Anterior cingulate cortex (tissue), 58 donors: Measurements from ENCODE around the gene ZNF71.

Source experiments
- DNase-seq, 58 donors: peaks; one replicate each; lab custom pipeline; 2025; lab: John Stamatoyannopoulos, UW

The ZNF71 gene

GRCh38 chr19:56672610-56673009 is 77.5 kb downstream of the ZNF71 start:
- DNase-seq, result peak in 1 of 58 donors; percentile 8
